KMS-11 (cell line): ENCODE data around the gene RAPGEF1.

Source experiments
- H2AFZ ChIP-seq: fragments of 200-600 bp; sonication (generic); 2 replicates; pipeline ENCODE4 v1.6.1; 2016; ENCODE audit warnings: antibody characterized with exemption, mixed run types, low read depth
- H3K27ac ChIP-seq: fragments of 200-600 bp; sonication (generic); 2 replicates; pipeline ENCODE4 v1.6.1; 2016; ENCODE audit warnings: mild to moderate bottlenecking, mixed run types
- H3K27me3 ChIP-seq: fragments of 200-600 bp; sonication (generic); 2 replicates; pipeline ENCODE4 v1.6.1; 2017; ENCODE audit warnings: mild to moderate bottlenecking, low read depth, mixed run types, moderate library complexity; ENCODE audit not compliant: insufficient read depth
- H3K36me3 ChIP-seq: fragments of 200-600 bp; sonication (generic); 2 replicates; pipeline ENCODE4 v1.6.1; 2017; ENCODE audit warnings: mild to moderate bottlenecking, mixed run types; ENCODE audit not compliant: insufficient read depth
- H3K4me1 ChIP-seq: fragments of 200-600 bp; sonication (generic); 2 replicates; pipeline ENCODE4 v1.6.1; 2016; ENCODE audit warnings: mild to moderate bottlenecking, low read depth, mixed run types; ENCODE audit not compliant: poor library complexity, severe bottlenecking
- H3K4me2 ChIP-seq: fragments of 200-600 bp; sonication (generic); 2 replicates; pipeline ENCODE4 v1.7.0; 2016; ENCODE audit warnings: mild to moderate bottlenecking, mixed run types
- H3K4me3 ChIP-seq: fragments of 200-600 bp; sonication (generic); IDR thresholded peaks from 2 replicates; pipeline ENCODE4 v1.6.1; 2017; ENCODE audit warnings: low read depth, low read length, mixed read lengths; ENCODE audit not compliant: insufficient read depth
- H3K79me2 ChIP-seq: fragments of 200-600 bp; sonication (generic); 2 replicates; pipeline ENCODE4 v1.6.1; 2016; ENCODE audit warnings: low read depth, mixed run types; ENCODE audit not compliant: insufficient read depth
- H3K9ac ChIP-seq: fragments of 200-600 bp; sonication (generic); 2 replicates; pipeline ENCODE4 v1.6.1; 2016; ENCODE audit warnings: mild to moderate bottlenecking, mixed run types
- H4K20me1 ChIP-seq: fragments of 200-600 bp; sonication (generic); 2 replicates; pipeline ENCODE4 v1.6.1; 2016; ENCODE audit warnings: mild to moderate bottlenecking, mixed run types; ENCODE audit not compliant: insufficient read depth
- CTCF ChIP-seq: fragments of 200-600 bp; sonication (generic); conservative IDR thresholded peaks from 2 replicates; pipeline ENCODE4 v1.6.1; 2017; ENCODE audit warnings: low read depth, mild to moderate bottlenecking, antibody characterized with exemption, low read length, moderate library complexity, mixed read lengths

Gene RAPGEF1

GRCh38 chr9:131764568-131764967, 24.7 kb upstream of the RAPGEF1 start:
- Histone ChIP-seq H3K4me3 (no peak overlapping the region), H2AFZ (no peak overlapping the region), H4K20me1 (no peaks in the 10 kb centered on the region), H3K36me3 (no peaks in the 10 kb centered on the region), H3K27ac (no peak overlapping the region), H3K79me2 (no peaks in the 10 kb centered on the region), H3K4me1 (no peaks in the 10 kb centered on the region), H3K27me3 (peaks cover 52% of the 10 kb centered on the region), H3K4me2 (no peak overlapping the region), H3K9ac (no peak overlapping the region)
- no peak for TF ChIP-seq CTCF

- H3K9ac ChIP-seq, result no peak overlapping the region
- H3K36me3 ChIP-seq, result no peaks in the 10 kb centered on the region
- no peak overlapping the region for H3K27ac ChIP-seq
- peak overlapping the region; percentile 57; the same call in 1 of the 2 replicates for H2AFZ ChIP-seq
- no peak overlapping the region for H3K4me3 ChIP-seq
- H3K27me3 ChIP-seq, result peaks cover 59% of the 10 kb centered on the region
- TF ChIP-seq CTCF, result peak; percentile 88
- no peaks in the 10 kb centered on the region for H4K20me1 ChIP-seq
- peak overlapping the region; percentile 54; the same call in 1 of the 2 replicates for H3K4me2 ChIP-seq
- H3K79me2 ChIP-seq, result no peaks in the 10 kb centered on the region
- H3K4me1 ChIP-seq, result no peaks in the 10 kb centered on the region
These were observed 22.6 kb upstream of the RAPGEF1 start for GRCh38 chr9:131762356-131762932.

- Histone ChIP-seq H3K79me2 (no peaks in the 10 kb centered on the region), H3K27ac (no peak overlapping the region), H3K9ac (no peak overlapping the region), H3K36me3 (no peaks in the 10 kb centered on the region), H3K4me2 (no peak overlapping the region), H4K20me1 (no peaks in the 10 kb centered on the region), H3K4me1 (peaks cover 3% of the 10 kb centered on the region), H2AFZ (no peak overlapping the region), H3K4me3 (no peak overlapping the region), H3K27me3 (peaks cover 35% of the 10 kb centered on the region; the same call in 1 of the 2 replicates)
- TF ChIP-seq CTCF, result no peak
These were observed 19.3 kb upstream of the RAPGEF1 start for GRCh38 chr9:131759017-131759647.

- Histone ChIP-seq H3K79me2 (no peaks in the 10 kb centered on the region), H3K27ac (no peak overlapping the region), H3K4me3 (no peak overlapping the region), H4K20me1 (no peaks in the 10 kb centered on the region), H3K4me1 (peaks cover 3% of the 10 kb centered on the region), H3K9ac (no peak overlapping the region), H3K27me3 (peaks cover 31% of the 10 kb centered on the region; the same call in 1 of the 2 replicates), H3K36me3 (no peaks in the 10 kb centered on the region), H3K4me2 (no peak overlapping the region), H2AFZ (no peak overlapping the region)
- no peak for TF ChIP-seq CTCF
These were observed 17.7 kb upstream of the RAPGEF1 start for GRCh38 chr9:131757549-131757948.
